PC-9 (cell line): ENCODE results near the gene NOS1AP. TPM values are rescaled to one million over a fixed set of nuclear protein-coding genes. Genes with fewer than 3 reads are reported as not detected.

Experiments used
- BruUV-seq: library from RNA; stranded (reverse); fragments of 400-500 nt; replicated peaks from 2 replicates; lab custom pipeline; 2021; lab: Mats Ljungman, UMichigan
- CTCF ChIA-PET: fragments of 300-600 bp; sonication (Branson Sonifier 250); formaldehyde crosslinking; loops from one replicate; lab custom pipeline; 2022; ENCODE audit warnings: antibody characterized with exemption; lab: Charles Lee
- POLR2A ChIA-PET: fragments of 300-600 bp; sonication (Branson Sonifier 250); formaldehyde crosslinking; loops from one replicate; lab custom pipeline; 2022; ENCODE audit warnings: antibody characterized with exemption; ENCODE audit not compliant: unreplicated experiment; lab: Charles Lee
- DNase-seq, 2 experiments: peaks; one replicate each; pipeline versions ENCODE4 v3.0.0 to v3.0.0-alpha.2; 2015 to 2022; ENCODE audit warnings: mixed read lengths in 1 of 2
- H2AFZ ChIP-seq: fragments of 200-600 bp; sonication (generic); 2 replicates; pipeline ENCODE4 v1.8.1; 2017; ENCODE audit warnings: antibody characterized with exemption
- H3F3A ChIP-seq: fragments of 200-600 bp; sonication (generic); 2 replicates; pipeline ENCODE4 v1.8.1; 2017; ENCODE audit warnings: antibody characterized with exemption, mild to moderate bottlenecking, low read depth; ENCODE audit not compliant: insufficient read depth
- H3K27ac ChIP-seq: fragments of 200-600 bp; sonication (generic); 2 replicates; pipeline ENCODE4 v1.6.1; 2016; ENCODE audit warnings: mixed run types
- H3K27me3 ChIP-seq: fragments of 200-600 bp; sonication (generic); 2 replicates; pipeline ENCODE4 v1.6.1; 2016; ENCODE audit warnings: low read depth, mixed run types; ENCODE audit not compliant: insufficient read depth
- H3K36me3 ChIP-seq: fragments of 200-600 bp; sonication (generic); 2 replicates; pipeline ENCODE4 v1.6.1; 2016; ENCODE audit warnings: low read depth, mixed run types
- H3K4me1 ChIP-seq: fragments of 200-600 bp; sonication (generic); replicated peaks from 2 replicates; pipeline ENCODE4 v1.6.1; 2016; ENCODE audit warnings: mixed run types; ENCODE audit not compliant: insufficient read depth
- H3K4me2 ChIP-seq: fragments of 200-600 bp; sonication (generic); 2 replicates; pipeline ENCODE4 v1.6.1; 2017; ENCODE audit warnings: mixed run types
- H3K4me3 ChIP-seq: fragments of 200-600 bp; sonication (generic); 2 replicates; pipeline ENCODE4 v1.6.1; 2016; ENCODE audit warnings: mixed run types
- H3K79me2 ChIP-seq: fragments of 200-600 bp; sonication (generic); 2 replicates; pipeline ENCODE4 v1.6.1; 2017; ENCODE audit warnings: low read depth, mixed run types
- H3K9me2 ChIP-seq: fragments of 200-600 bp; sonication (generic); 2 replicates; pipeline ENCODE4 v1.8.1; 2017; ENCODE audit warnings: mild to moderate bottlenecking; ENCODE audit not compliant: insufficient read depth
- H3K9me3 ChIP-seq: fragments of 200-600 bp; sonication (generic); 2 replicates; pipeline ENCODE4 v1.8.1; 2016; ENCODE audit warnings: low read depth; ENCODE audit not compliant: insufficient read depth
- H4K20me1 ChIP-seq: fragments of 200-600 bp; sonication (generic); 2 replicates; pipeline ENCODE4 v1.8.1; 2017; ENCODE audit not compliant: insufficient read depth
- EZH2 ChIP-seq: fragments of 200-600 bp; sonication (generic); IDR thresholded peaks from 2 replicates; pipeline ENCODE4 v1.8.0; 2017; ENCODE audit warnings: antibody characterized with exemption, low read depth
- intact Hi-C: fragments of 100-400 bp; cut with micrococcal nuclease; formaldehyde crosslinking; loops from one replicate; pipeline ENCODE4 v1.10.0; 2022; ENCODE audit not compliant: unreplicated experiment
- total RNA-seq: library from RNA; stranded (reverse); gene quantifications from 2 replicates; pipeline ENCODE4 v1.2.3, GENCODE V29; 2021
- TF ChIP-seq, protein P1 (sequence below): fragments of 200-600 bp; sonication (generic); conservative IDR thresholded peaks from 2 replicates; pipeline ENCODE4 v1.6.1; 2017; ENCODE audit warnings: mixed run types, antibody characterized with exemption, mild to moderate bottlenecking, moderate library complexity

The NOS1AP gene
- total RNA-seq, 1 experiment from 2014 or later = 9.9 TPM

DNA sequence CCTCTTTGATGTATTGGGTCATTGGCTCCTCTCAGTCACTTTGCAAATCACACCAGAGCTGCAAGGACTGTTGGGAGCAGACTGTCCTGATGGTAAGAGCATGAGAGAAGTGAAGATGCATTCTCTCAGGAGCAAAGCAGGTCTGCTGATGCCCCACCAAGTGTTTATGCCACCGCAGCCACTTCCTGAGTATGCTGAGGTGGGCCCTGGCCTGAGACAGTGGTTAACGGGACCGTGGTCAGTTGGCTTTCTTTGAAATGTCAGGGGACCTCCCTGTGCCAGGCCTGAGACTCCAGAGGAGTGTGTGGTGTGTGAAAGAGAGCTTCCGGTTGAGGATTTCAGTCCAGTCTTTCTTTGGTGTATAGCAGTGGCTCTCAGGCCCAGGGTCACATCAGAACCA lies 227.7 kb downstream of the NOS1AP start:
- intact Hi-C loops = no loop called here
- CTCF ChIA-PET = no interaction called here
- Histone ChIP-seq H3K4me1 (peaks cover 7% of the 10 kb centered on the region), H3K27me3 (no peaks in the 10 kb centered on the region), H3K4me2 (no peak overlapping the region), H3K36me3 (0 out of 2 replicates have a peak, but pooled peaks cover 3% of the 10 kb centered on the region), H2AFZ (no peak overlapping the region), H3K79me2 (peaks cover 10% of the 10 kb centered on the region; the same call in 1 of the 2 replicates), H3K27ac (no peak overlapping the region), H3K9me3 (no peaks in the 10 kb centered on the region), H3K9me2 (no peaks in the 10 kb centered on the region), H3K4me3 (no peak overlapping the region), H4K20me1 (0 out of 2 replicates have a peak, but pooled peaks cover 7% of the 10 kb centered on the region), H3F3A (peaks cover 6% of the 10 kb centered on the region; the same call in 1 of the 2 replicates)
- POLR2A ChIA-PET = no interaction called here
- no peak for DNase-seq
- BruUV-seq = no TSS peak
- no peak for TF ChIP-seq EZH2

DNA sequence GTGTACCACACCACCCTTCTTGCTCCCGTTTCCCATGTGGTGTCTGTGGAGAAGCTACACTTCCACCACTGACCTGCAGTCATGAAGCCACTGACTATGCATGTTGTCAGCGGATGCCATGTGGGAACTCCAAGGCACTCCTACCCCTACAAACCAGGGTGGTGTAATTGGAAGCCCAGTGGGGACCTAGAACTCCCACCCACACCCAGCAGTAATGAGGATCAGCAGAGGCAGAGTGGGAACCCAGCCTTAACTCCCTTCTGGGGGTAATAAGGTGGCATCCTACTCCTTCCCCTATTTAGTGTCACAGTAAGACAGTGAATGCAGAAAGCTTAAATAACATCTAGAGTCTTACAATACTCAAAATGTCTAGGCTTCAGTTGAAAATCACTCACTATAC lies 228.8 kb downstream of the NOS1AP start:
- Histone ChIP-seq H3K27ac (no peak overlapping the region), H3K79me2 (peaks cover 3% of the 10 kb centered on the region; the same call in 1 of the 2 replicates), H3K9me2 (no peaks in the 10 kb centered on the region), H3K36me3 (0 out of 2 replicates have a peak, but pooled peaks cover 3% of the 10 kb centered on the region), H4K20me1 (no peaks in the 10 kb centered on the region), H2AFZ (no peak overlapping the region), H3K4me1 (no peaks in the 10 kb centered on the region), H3F3A (peaks cover 4% of the 10 kb centered on the region; the same call in 1 of the 2 replicates), H3K9me3 (no peaks in the 10 kb centered on the region), H3K27me3 (no peaks in the 10 kb centered on the region), H3K4me2 (no peak overlapping the region), H3K4me3 (no peak overlapping the region)
- no TSS peak for BruUV-seq
- ChIA-PET CTCF (no interaction called here), POLR2A (no interaction called here)
- no peak for TF ChIP-seq EZH2
- TF ChIP-seq, protein P1, sequence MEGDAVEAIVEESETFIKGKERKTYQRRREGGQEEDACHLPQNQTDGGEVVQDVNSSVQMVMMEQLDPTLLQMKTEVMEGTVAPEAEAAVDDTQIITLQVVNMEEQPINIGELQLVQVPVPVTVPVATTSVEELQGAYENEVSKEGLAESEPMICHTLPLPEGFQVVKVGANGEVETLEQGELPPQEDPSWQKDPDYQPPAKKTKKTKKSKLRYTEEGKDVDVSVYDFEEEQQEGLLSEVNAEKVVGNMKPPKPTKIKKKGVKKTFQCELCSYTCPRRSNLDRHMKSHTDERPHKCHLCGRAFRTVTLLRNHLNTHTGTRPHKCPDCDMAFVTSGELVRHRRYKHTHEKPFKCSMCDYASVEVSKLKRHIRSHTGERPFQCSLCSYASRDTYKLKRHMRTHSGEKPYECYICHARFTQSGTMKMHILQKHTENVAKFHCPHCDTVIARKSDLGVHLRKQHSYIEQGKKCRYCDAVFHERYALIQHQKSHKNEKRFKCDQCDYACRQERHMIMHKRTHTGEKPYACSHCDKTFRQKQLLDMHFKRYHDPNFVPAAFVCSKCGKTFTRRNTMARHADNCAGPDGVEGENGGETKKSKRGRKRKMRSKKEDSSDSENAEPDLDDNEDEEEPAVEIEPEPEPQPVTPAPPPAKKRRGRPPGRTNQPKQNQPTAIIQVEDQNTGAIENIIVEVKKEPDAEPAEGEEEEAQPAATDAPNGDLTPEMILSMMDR = no peak
- no peak for DNase-seq
- intact Hi-C loops = no loop called here

DNA sequence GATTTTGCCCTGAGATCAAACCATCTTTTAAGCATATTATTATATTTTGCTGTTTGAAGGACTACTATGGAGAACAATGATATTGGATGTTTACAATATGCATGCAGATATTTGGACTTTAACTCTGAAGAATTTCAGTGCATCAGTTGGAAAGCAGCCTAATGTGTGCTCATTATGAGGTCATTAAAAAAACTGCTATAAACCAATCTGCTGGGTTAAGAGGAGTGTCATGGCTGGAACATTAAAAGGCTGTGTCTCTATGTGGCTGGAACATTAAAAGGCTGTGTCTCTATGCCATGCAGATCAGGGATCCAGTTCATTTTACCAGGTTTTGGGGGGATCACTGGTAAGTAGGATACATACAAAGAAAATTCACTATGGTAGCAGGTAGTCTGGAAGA lies 229.5 kb downstream of the NOS1AP start:
- BruUV-seq = no TSS peak
- DNase-seq = no peak
- no peak for TF ChIP-seq EZH2
- TF ChIP-seq, protein P1 = no peak
- no peak overlapping the region for H3K4me3 ChIP-seq
- no peaks in the 10 kb centered on the region for H3K4me1 ChIP-seq
- H3K27ac ChIP-seq = no peak overlapping the region
- intact Hi-C loops = no loop called here
- H3K9me3 ChIP-seq = no peaks in the 10 kb centered on the region
- CTCF ChIA-PET = no interaction called here
- H2AFZ ChIP-seq = no peak overlapping the region
- no peaks in the 10 kb centered on the region for H3K27me3 ChIP-seq
- no peaks in the 10 kb centered on the region for H3F3A ChIP-seq
- 0 out of 2 replicates have a peak, but pooled peaks cover 3% of the 10 kb centered on the region for H3K36me3 ChIP-seq
- H3K4me2 ChIP-seq = no peak overlapping the region
- H3K79me2 ChIP-seq = no peaks in the 10 kb centered on the region
- no peaks in the 10 kb centered on the region for H4K20me1 ChIP-seq
- no peaks in the 10 kb centered on the region for H3K9me2 ChIP-seq
- POLR2A ChIA-PET = no interaction called here
